HG02610 (cell line): Measurements from ENCODE around the gene CPA4.

ENCODE experiments used
- ATAC-seq: cut with Tn5 transposase; IDR thresholded peaks from one replicate; pipeline ENCODE4 v1.9.1; 2021; ENCODE audit warnings: mild to moderate bottlenecking, moderate library complexity; ENCODE audit not compliant: unreplicated experiment

CPA4 gene

GRCh38 chr7:130274296-130274695 lies 18.7 kb upstream of the CPA4 start:
- ATAC-seq = no peak

GRCh38 chr7:130274983-130275591 lies 17.9 kb upstream of the CPA4 start:
- no peak for ATAC-seq

DNA sequence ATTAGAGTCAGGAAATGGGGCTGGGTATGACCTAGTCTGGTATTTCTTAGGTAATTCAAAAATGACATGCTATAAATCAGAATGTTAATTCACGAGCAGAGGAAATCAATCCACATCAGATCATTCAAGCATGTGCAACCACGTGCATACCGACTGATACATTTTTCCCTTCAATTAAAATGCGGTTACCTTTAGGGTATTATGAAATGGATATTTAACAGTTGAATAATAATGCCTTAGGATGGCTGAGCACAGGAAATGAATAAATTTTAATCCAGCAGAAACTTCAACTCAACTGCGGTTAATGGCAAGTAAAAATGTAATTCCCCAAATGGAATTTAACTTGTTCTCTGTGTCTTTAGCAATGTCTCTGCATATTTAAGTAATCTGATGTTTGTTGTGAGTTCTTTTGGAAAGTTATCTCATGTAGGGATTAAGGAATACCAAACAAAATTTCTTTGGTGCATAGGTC lies 17.1 kb upstream of the CPA4 start:
- no peak for ATAC-seq

GRCh38 chr7:130276796-130277762 lies 15.9 kb upstream of the CPA4 start:
- no peak for ATAC-seq

GRCh38 chr7:130277763-130278643 lies 15.0 kb upstream of the CPA4 start:
- ATAC-seq = no peak

GRCh38 chr7:130278860-130279259 lies 14.1 kb upstream of the CPA4 start:
- no peak for ATAC-seq

- ATAC-seq = no peak
Observed at GRCh38 chr7:130279286-130279685, 13.7 kb upstream of the CPA4 start.

GRCh38 chr7:130279906-130280305 lies 13.1 kb upstream of the CPA4 start:
- no peak for ATAC-seq

DNA sequence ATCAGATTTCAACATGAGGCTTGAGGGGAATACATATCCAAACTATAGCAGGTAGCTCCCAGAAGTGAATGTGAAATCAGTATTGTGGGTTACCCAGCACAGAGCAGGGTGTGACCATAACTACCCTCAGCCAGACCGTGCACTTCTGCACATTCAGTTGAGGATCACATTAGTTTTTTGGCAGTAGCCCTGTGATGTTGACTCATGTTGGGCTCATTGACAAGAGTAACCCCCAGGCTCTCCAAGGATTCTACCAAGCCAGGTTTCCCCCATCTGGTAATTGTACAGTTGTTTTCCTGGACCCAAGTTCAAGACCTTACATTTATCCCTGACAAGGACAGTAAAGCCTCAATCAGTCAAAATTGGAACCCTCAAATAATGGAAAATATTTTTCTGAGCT lies 11.7 kb upstream of the CPA4 start:
- no peak for ATAC-seq

- ATAC-seq = no peak
Observed at GRCh38 chr7:130286881-130287280, 6.1 kb upstream of the CPA4 start.

DNA sequence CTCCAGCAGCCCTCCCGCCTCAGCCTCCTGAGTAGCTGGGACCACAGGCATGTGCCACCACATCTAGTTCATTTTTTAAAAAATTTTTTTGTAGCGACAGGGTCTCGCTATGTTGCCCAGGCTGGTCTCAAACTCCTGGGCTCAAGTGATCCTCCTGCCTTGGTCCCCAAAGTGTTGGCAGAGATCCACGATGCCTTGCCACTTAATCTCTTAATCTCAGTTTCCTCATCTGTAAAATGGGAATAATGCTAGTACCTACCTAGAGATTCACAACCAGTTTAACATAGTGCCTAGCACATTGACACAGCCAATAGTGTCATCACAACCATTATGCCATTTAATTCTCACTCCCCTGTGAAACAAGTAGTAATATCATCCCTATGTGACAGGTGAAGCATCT lies 4.8 kb upstream of the CPA4 start:
- ATAC-seq = no peak

- no peak for ATAC-seq
Observed at GRCh38 chr7:130288829-130289228, 4.1 kb upstream of the CPA4 start.

GRCh38 chr7:130289478-130289877 lies 3.5 kb upstream of the CPA4 start:
- ATAC-seq = no peak

DNA sequence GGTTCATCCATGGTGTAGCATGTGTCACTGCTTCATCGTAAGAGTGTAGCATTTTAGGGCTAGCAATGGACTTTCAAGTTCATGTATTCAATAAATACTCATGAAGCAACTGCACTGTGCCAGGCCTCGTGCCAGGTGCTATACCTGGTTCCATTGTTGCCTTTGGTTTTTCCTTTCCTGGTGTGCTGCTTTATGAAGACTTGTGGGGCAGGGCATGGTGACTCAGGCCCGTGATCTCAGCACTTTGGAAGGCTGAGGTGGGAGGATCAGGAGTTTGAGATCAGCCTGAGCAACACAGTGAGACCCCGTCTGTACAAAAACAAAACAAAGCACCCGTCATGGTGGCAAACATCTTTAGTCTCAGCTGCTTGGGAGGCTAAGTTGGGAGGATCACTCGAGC lies 2.2 kb upstream of the CPA4 start:
- no peak for ATAC-seq

DNA sequence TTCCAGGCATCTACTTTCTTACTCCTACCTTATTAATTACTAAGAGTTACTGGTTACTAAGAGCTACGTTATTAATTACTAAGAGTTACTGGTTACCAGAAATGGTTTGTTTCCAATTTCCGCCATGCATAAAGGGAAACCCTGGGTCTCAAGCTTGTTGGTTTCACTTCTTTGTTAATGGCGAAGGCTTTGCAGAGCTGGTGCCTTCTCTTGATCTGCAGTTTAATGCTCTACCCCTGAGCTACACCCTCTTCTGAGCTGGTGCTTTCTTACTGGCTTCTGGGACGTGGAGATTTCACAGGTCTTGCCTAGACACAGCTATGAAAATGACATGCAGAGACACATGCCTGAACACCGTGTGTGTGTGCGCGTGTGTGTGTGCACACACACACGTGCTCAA lies 560 bp downstream of the CPA4 start:
- no peak for ATAC-seq

GRCh38 chr7:130294314-130294713 lies 1.4 kb downstream of the CPA4 start:
- no peak for ATAC-seq

DNA sequence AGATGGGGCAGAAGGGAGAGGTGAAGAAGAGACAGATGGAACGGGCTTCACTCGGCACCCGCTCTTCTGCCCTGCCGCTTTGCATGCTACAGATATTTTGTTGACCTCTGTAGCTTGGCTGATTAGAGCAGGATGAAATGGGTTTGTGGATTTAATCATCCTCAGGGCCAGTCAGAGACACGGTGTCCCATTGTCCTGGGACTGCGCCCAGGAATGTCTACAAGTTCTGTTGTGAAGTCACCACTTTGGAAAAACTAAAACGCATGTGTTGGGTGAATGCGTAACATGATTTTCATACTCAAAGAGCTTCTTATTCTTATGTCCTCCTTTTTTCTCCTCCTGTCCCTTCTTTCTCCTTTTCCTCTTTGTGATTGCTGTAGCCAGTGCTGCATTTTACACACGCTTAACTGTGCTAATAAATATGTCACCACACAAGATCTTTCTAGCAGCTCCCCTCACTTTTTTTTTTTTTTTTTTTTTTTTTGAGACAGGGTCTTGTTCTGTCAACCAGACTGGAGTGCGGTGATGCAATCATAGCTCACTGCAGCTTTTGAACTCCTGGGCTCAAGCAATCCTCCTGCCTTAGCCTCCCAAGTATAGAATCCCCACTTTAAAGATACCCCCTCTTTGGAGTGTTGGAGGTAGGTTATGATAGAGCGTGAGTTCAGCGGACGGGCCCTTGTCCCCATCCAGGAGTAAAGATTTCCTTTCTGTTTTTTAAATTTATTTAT lies 3.4 kb downstream of the CPA4 start:
- ATAC-seq = no peak

DNA sequence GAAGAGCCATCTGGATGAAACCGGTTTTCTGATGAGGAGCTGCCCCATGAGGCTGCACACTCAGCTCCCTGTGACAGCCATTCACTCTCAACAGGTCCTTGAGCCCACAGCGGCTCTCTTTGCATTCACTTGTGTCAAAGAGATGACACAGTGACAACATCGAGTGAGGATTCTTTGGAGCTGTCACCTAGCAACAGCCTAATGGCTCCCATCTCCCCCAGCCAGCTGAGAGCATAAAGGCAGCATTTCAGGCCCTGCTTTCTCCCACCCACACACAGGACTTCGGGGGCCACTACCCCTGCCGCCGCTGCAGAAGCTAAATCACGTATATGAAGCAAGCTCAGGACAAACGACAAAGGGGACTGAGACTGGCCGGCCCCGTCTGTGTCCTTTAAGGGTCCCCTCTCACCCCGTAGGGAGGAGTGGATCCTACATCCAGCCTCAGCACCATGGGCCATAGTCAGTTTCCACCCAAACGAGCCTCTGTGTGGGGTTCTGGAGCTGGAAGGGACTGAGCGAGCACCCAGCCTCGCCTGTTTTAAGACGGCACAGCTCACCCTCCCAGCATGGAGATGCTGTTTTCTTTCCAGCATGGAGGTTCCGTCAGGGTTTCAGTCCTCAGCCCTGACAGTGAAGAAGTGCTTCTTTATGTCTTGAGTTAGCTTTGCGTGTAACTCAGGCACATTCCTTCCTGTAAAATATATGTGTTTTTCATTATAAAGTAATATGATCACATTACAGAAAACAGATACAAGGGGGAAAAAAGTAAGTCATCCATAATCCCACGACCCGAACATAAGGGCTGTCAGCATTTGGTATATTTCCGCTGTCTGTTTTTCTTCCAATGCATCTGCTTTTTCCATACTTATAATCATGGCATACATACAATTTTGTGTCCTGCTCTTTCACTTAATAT lies 4.9 kb downstream of the CPA4 start:
- no peak for ATAC-seq

- ATAC-seq = no peak
Observed at GRCh38 chr7:130298544-130299326, 5.8 kb downstream of the CPA4 start.
